GM12801 (cell line): ENCODE results near the gene ZNF827.

Experiments
- CTCF ChIP-seq: IDR thresholded peaks from one replicate; pipeline ENCODE4 v1.5.1; 2011; ENCODE audit warnings: control low read depth; ENCODE audit not compliant: insufficient read length; ENCODE audit errors: extremely low read depth

Gene ZNF827

GRCh38 chr4:145870155-145871020 lies 68.2 kb downstream of the ZNF827 start:
- TF ChIP-seq CTCF = no peak

- TF ChIP-seq CTCF = no peak
Observed at GRCh38 chr4:145868637-145869409, 69.8 kb downstream of the ZNF827 start.

- TF ChIP-seq CTCF = no peak
Observed at GRCh38 chr4:145867406-145867805, 71.2 kb downstream of the ZNF827 start.

GRCh38 chr4:145866991-145867390 lies 71.6 kb downstream of the ZNF827 start:
- TF ChIP-seq CTCF = no peak

- no peak for TF ChIP-seq CTCF
Observed at GRCh38 chr4:145865274-145865941, 73.2 kb downstream of the ZNF827 start.

GRCh38 chr4:145863191-145863590 lies 75.4 kb downstream of the ZNF827 start:
- no peak for TF ChIP-seq CTCF
